Measurements from ENCODE around the gene GSAP. TPM values are rescaled to one million over a fixed set of nuclear protein-coding genes. Genes with fewer than 3 reads are reported as not detected.

The GSAP gene
- total RNA-seq, 1 donor from 2014 or later, result 1.9 TPM

- Mint-ChIP-seq H3K4me3 (ENCODE audit: unreplicated experiment) (no peak overlapping the region), H3K27ac (ENCODE audit: unreplicated experiment) (no peak overlapping the region), H3K4me1 (ENCODE audit: unreplicated experiment) (peaks cover 29% of the 10 kb centered on the region), H3K36me3 (ENCODE audit: low read depth, unreplicated experiment) (no peaks in the 10 kb centered on the region), H3K27me3 (ENCODE audit: unreplicated experiment) (peaks cover 2% of the 10 kb centered on the region), H3K9me3 (ENCODE audit: unreplicated experiment) (no peaks in the 10 kb centered on the region)
- DNase-seq (ENCODE audit: low spot score), result no peak
- TF ChIP-seq, protein P1, sequence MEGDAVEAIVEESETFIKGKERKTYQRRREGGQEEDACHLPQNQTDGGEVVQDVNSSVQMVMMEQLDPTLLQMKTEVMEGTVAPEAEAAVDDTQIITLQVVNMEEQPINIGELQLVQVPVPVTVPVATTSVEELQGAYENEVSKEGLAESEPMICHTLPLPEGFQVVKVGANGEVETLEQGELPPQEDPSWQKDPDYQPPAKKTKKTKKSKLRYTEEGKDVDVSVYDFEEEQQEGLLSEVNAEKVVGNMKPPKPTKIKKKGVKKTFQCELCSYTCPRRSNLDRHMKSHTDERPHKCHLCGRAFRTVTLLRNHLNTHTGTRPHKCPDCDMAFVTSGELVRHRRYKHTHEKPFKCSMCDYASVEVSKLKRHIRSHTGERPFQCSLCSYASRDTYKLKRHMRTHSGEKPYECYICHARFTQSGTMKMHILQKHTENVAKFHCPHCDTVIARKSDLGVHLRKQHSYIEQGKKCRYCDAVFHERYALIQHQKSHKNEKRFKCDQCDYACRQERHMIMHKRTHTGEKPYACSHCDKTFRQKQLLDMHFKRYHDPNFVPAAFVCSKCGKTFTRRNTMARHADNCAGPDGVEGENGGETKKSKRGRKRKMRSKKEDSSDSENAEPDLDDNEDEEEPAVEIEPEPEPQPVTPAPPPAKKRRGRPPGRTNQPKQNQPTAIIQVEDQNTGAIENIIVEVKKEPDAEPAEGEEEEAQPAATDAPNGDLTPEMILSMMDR (IDR thresholded peaks at IDR 0.05; ENCODE audit: unreplicated experiment), result no peak
Observed at GRCh38 chr7:77329466-77330168, 86.5 kb downstream of the GSAP start.

GRCh38 chr7:77328669-77329068 lies 87.5 kb downstream of the GSAP start:
- no peak overlapping the region for H3K27ac Mint-ChIP-seq (ENCODE audit: unreplicated experiment)
- TF ChIP-seq, protein P1 (IDR thresholded peaks at IDR 0.05; ENCODE audit: unreplicated experiment), result no peak
- H3K36me3 Mint-ChIP-seq (ENCODE audit: low read depth, unreplicated experiment), result no peaks in the 10 kb centered on the region
- peaks cover 32% of the 10 kb centered on the region for H3K4me1 Mint-ChIP-seq (ENCODE audit: unreplicated experiment)
- no peak overlapping the region for H3K4me3 Mint-ChIP-seq (ENCODE audit: unreplicated experiment)
- H3K9me3 Mint-ChIP-seq (ENCODE audit: unreplicated experiment), result no peaks in the 10 kb centered on the region
- DNase-seq (ENCODE audit: low spot score), result no peak
- H3K27me3 Mint-ChIP-seq (ENCODE audit: unreplicated experiment), result peaks cover 5% of the 10 kb centered on the region

GRCh38 chr7:77327932-77328628 lies 88.1 kb downstream of the GSAP start:
- Mint-ChIP-seq H3K9me3 (ENCODE audit: unreplicated experiment) (no peaks in the 10 kb centered on the region), H3K4me1 (ENCODE audit: unreplicated experiment) (peaks cover 32% of the 10 kb centered on the region), H3K36me3 (ENCODE audit: low read depth, unreplicated experiment) (no peaks in the 10 kb centered on the region), H3K27ac (ENCODE audit: unreplicated experiment) (no peak overlapping the region), H3K4me3 (ENCODE audit: unreplicated experiment) (no peak overlapping the region), H3K27me3 (ENCODE audit: unreplicated experiment) (peaks cover 5% of the 10 kb centered on the region)
- DNase-seq (ENCODE audit: low spot score), result no peak
- TF ChIP-seq, protein P1 (IDR thresholded peaks at IDR 0.05; ENCODE audit: unreplicated experiment), result no peak

GRCh38 chr7:77327067-77327931 lies 88.8 kb downstream of the GSAP start:
- TF ChIP-seq, protein P1 (IDR thresholded peaks at IDR 0.05; ENCODE audit: unreplicated experiment), result no peak
- Mint-ChIP-seq H3K9me3 (ENCODE audit: unreplicated experiment) (no peaks in the 10 kb centered on the region), H3K36me3 (ENCODE audit: low read depth, unreplicated experiment) (no peaks in the 10 kb centered on the region), H3K4me3 (ENCODE audit: unreplicated experiment) (no peak overlapping the region), H3K27me3 (ENCODE audit: unreplicated experiment) (peaks cover 5% of the 10 kb centered on the region), H3K27ac (ENCODE audit: unreplicated experiment) (no peak overlapping the region), H3K4me1 (ENCODE audit: unreplicated experiment) (peaks cover 32% of the 10 kb centered on the region)
- no peak for DNase-seq (ENCODE audit: low spot score)

All from endothelial cell (in vitro differentiated cells).